GM12892 (cell line): ENCODE measurements around the gene KIAA0586.
"Not testable (repeated sequence)": the region's sequence is repeated elsewhere in the genome, so short reads cannot be mapped to it uniquely, and the experiment has no call there.

ENCODE experiments used
- DNase-seq: peaks from one replicate; pipeline ENCODE4 v3.0.0; 2011; ENCODE audit not compliant: insufficient read length
- FAIRE-seq: peaks from 2 replicates; lab custom pipeline; 2011; peaks lifted over from hg19 to GRCh38; lab: Jason Lieb, UNC
- POLR2A ChIP-seq: IDR thresholded peaks from 2 replicates; pipeline ENCODE4 v1.6.1; 2011; ENCODE audit warnings: low read depth, low read length, control low read depth
- POLR2AphosphoS5 ChIP-seq: IDR thresholded peaks from 2 replicates; pipeline ENCODE4 v1.6.1; 2011; ENCODE audit warnings: low read depth, low read length, control low read depth
- TAF1 ChIP-seq: IDR thresholded peaks from 2 replicates; pipeline ENCODE4 v1.6.1; 2011; ENCODE audit warnings: low read depth, mild to moderate bottlenecking, control low read depth, low read length, borderline replicate concordance

Gene KIAA0586

GRCh38 chr14:58513272-58513671, 85.8 kb downstream of the KIAA0586 start:
- TF ChIP-seq POLR2AphosphoS5 (no peak), TAF1 (no peak), POLR2A (no peak)
- FAIRE-seq (no peak), DNase-seq (no peak)

GRCh38 chr14:58517592-58517991, 90.1 kb downstream of the KIAA0586 start:
- FAIRE-seq: no peak
- TF ChIP-seq POLR2A: no peak
- TF ChIP-seq POLR2AphosphoS5: no peak
- no peak for TF ChIP-seq TAF1

GRCh38 chr14:58525691-58526090, 98.2 kb downstream of the KIAA0586 start:
- DNase-seq, FAIRE-seq: not testable (repeated sequence)

More at GRCh38 chr14:58517592-58517991, 90.1 kb downstream of the KIAA0586 start:
- DNase-seq: no peak

- DNase-seq (no peak), FAIRE-seq (no peak)
These were observed 105.9 kb downstream of the KIAA0586 start for GRCh38 chr14:58533446-58533845.

GRCh38 chr14:58535044-58535443, 107.5 kb downstream of the KIAA0586 start:
- DNase-seq (no peak), FAIRE-seq (no peak)
- no peak for TF ChIP-seq POLR2AphosphoS5
- TF ChIP-seq TAF1: no peak
- TF ChIP-seq POLR2A: no peak

More at GRCh38 chr14:58533446-58533845, 105.9 kb downstream of the KIAA0586 start:
- no peak for TF ChIP-seq POLR2AphosphoS5
- TF ChIP-seq POLR2A: no peak
- no peak for TF ChIP-seq TAF1

GRCh38 chr14:58537004-58537403, 109.5 kb downstream of the KIAA0586 start:
- FAIRE-seq (no peak), DNase-seq (no peak)
- TF ChIP-seq TAF1: no peak
- no peak for TF ChIP-seq POLR2AphosphoS5

- no peak for TF ChIP-seq TAF1
- TF ChIP-seq POLR2AphosphoS5: no peak
- TF ChIP-seq POLR2A: no peak
- DNase-seq: no peak
- FAIRE-seq: no peak
These were observed 113.5 kb downstream of the KIAA0586 start for GRCh38 chr14:58540749-58541632.

GRCh38 chr14:58541633-58542022, 114.1 kb downstream of the KIAA0586 start:
- FAIRE-seq (no peak), DNase-seq (no peak)
- TF ChIP-seq POLR2AphosphoS5 (no peak), POLR2A (no peak), TAF1 (no peak)

- no peak for TF ChIP-seq TAF1
- TF ChIP-seq POLR2AphosphoS5: no peak
- no peak for TF ChIP-seq POLR2A
- DNase-seq (no peak), FAIRE-seq (no peak)
These were observed 115.7 kb downstream of the KIAA0586 start for GRCh38 chr14:58543253-58543652.

- DNase-seq: no peak
- no peak for FAIRE-seq
These were observed 120.1 kb downstream of the KIAA0586 start for GRCh38 chr14:58547649-58548048.

GRCh38 chr14:58549105-58549757, 121.7 kb downstream of the KIAA0586 start:
- DNase-seq: no peak
- TF ChIP-seq POLR2A: no peak
- no peak for FAIRE-seq

More at GRCh38 chr14:58547649-58548048, 120.1 kb downstream of the KIAA0586 start:
- TF ChIP-seq TAF1 (no peak), POLR2A (no peak), POLR2AphosphoS5 (no peak)

GRCh38 chr14:58553959-58554358, 126.4 kb downstream of the KIAA0586 start:
- no peak for TF ChIP-seq TAF1
- no peak for TF ChIP-seq POLR2AphosphoS5
- TF ChIP-seq POLR2A: no peak
- no peak for DNase-seq
- no peak for FAIRE-seq
